Measurements from ENCODE around the gene OOSP4A. TPM values are rescaled to one million over a fixed set of nuclear protein-coding genes. Genes with fewer than 3 reads are reported as not detected.

OOSP4A gene
- total RNA-seq, 1 donor from 2014 or later, result not detected

DNA sequence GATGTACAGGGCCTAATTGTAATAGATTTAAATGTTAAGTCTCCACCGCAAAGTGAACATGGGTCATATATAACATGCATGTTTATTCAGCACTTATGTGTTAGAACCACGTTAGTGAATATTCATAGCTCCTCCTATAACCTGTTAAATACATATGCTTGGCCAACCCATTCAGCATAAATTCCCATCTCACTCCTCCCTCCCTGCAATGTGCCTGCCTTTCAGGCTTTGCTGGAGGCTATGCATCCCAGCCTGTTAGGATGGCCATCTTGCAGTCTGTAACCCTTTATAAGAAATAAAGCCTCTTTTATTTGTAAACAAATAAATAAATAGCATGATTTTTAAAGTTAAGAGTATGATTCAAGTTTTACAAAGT is 1.7 kb upstream of the OOSP4A start:
- Histone ChIP-seq H3K9me3 (no peaks in the 10 kb centered on the region), H3K4me3 (no peak overlapping the region), H3K27me3 (ENCODE audit: low read depth) (no peaks in the 10 kb centered on the region), H3K27ac (no peak overlapping the region), H3K4me1 (no peaks in the 10 kb centered on the region), H3K36me3 (no peaks in the 10 kb centered on the region)
- TF ChIP-seq, protein P1, sequence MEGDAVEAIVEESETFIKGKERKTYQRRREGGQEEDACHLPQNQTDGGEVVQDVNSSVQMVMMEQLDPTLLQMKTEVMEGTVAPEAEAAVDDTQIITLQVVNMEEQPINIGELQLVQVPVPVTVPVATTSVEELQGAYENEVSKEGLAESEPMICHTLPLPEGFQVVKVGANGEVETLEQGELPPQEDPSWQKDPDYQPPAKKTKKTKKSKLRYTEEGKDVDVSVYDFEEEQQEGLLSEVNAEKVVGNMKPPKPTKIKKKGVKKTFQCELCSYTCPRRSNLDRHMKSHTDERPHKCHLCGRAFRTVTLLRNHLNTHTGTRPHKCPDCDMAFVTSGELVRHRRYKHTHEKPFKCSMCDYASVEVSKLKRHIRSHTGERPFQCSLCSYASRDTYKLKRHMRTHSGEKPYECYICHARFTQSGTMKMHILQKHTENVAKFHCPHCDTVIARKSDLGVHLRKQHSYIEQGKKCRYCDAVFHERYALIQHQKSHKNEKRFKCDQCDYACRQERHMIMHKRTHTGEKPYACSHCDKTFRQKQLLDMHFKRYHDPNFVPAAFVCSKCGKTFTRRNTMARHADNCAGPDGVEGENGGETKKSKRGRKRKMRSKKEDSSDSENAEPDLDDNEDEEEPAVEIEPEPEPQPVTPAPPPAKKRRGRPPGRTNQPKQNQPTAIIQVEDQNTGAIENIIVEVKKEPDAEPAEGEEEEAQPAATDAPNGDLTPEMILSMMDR (IDR thresholded peaks at IDR 0.05), result no peak
- ATAC-seq (no peak), DNase-seq (no peak)
- intact Hi-C loops (cut with DNase I), result no loop called here

DNA sequence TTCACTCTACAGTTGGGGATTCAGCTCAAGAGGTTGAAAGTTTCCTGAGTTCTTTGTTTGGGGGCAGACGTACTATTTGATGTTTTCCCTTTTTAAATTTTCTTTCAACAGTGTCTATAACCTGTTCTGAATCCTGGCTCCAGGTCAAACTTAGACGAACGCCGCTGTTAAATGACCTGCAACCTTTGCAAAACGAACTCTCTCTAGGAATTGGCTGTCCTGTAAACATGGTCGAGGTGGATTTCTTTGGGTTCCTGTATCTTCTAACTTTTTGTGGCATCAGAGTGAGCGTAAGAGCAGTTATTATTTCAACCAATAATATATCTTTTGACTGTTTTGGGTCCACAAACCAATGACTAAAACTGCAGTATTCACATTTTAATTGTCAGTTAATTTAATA is 1.6 kb downstream of the OOSP4A start:
- DNase-seq, result no peak

DNA sequence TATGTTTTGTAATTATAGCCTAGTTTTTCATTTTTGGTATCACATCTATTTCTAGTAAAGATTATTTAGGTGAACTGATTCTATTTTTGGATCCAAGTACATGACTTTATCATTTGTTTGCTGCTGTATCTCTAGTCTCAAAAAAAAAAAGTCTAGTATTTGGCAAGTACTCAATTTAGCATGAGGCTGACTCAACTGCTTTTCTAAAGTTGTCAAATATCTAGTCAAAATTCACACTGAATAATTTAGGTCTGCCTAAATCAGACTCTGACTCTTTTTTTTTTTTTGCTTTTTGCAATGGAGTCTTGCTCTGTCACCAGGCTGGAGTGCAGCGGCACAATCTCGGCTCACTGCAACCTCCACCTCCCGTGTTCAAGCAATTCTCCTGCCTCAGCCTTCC is 2.4 kb downstream of the OOSP4A start:
- no peak for DNase-seq
- no peaks in the 10 kb centered on the region for H3K4me1 ChIP-seq
- H3K27me3 ChIP-seq (ENCODE audit: low read depth), result no peaks in the 10 kb centered on the region
- TF ChIP-seq, protein P1 (IDR thresholded peaks at IDR 0.05), result no peak
- no peaks in the 10 kb centered on the region for H3K36me3 ChIP-seq
- no peak overlapping the region for H3K4me3 ChIP-seq
- no peak for ATAC-seq
- H3K9me3 ChIP-seq, result no peaks in the 10 kb centered on the region
- intact Hi-C loops (cut with DNase I), result no loop called here
- H3K27ac ChIP-seq, result no peak overlapping the region

More for the DNA sequence above, 1.6 kb downstream of the OOSP4A start:
- intact Hi-C loops (cut with DNase I), result no loop called here
- H3K4me3 ChIP-seq, result no peak overlapping the region
- no peaks in the 10 kb centered on the region for H3K27me3 ChIP-seq (ENCODE audit: low read depth)
- ATAC-seq, result no peak
- TF ChIP-seq, protein P1 (IDR thresholded peaks at IDR 0.05), result no peak
- no peaks in the 10 kb centered on the region for H3K9me3 ChIP-seq
- no peaks in the 10 kb centered on the region for H3K4me1 ChIP-seq
- H3K27ac ChIP-seq, result no peak overlapping the region
- H3K36me3 ChIP-seq, result no peaks in the 10 kb centered on the region

DNA sequence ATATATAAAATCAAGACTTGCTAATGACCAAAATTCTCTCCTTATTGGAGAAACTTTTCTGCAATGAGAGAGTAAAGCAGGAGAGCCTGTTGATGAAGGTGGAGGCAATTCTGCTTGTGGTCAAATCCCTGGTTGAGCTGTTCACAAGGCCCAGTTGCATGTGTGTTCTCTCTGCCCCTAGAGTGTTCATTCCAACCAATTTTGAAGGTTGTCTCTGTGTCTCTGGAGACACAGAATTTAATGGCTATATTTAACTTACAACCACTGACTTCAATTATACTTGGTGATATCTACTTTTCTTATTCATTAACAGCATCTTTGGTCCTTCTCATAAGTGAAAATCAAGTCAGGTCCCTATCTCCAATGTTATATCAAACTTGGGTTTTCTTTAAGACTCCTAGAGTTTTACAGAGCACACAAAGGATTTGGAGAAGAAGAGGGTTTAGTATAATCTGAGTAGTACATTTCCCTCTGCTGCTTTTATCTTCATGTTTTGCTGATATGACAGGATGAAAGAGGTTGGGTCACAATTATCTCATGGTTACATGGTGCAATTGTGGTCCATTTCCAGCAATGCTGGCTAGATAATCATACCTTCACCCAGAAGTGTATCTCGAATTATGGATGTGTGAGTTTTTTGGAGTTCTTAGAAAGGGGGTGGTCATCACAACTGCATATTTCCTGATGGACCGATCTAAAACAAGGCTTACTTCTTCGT is 4.0 kb downstream of the OOSP4A start:
- Histone ChIP-seq H3K36me3 (no peaks in the 10 kb centered on the region), H3K4me1 (no peaks in the 10 kb centered on the region), H3K27me3 (ENCODE audit: low read depth) (no peaks in the 10 kb centered on the region), H3K4me3 (no peak overlapping the region), H3K27ac (no peak overlapping the region), H3K9me3 (no peaks in the 10 kb centered on the region)
- DNase-seq (no peak), ATAC-seq (no peak)
- TF ChIP-seq, protein P1 (IDR thresholded peaks at IDR 0.05), result no peak
- intact Hi-C loops (cut with DNase I), result no loop called here

DNA sequence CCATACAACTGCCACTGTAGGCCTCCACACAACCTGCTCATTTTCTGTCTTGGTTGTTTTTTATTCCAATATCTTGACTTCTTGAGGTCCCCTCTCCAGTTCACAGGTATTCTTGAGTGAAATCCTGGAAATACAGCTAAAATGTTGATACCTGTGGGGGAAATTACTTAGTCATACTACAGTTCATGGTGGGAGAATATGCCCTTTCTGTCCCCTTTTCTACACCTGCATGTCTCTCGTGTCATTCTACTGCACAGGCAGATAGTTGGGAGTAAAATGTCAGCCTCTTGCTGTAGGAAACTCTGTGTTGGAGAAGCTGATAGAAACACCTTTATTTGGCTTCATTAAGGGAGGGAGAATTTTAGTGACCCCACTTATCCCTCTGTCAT is 4.6 kb downstream of the OOSP4A start:
- intact Hi-C loops (cut with DNase I), result no loop called here
- TF ChIP-seq, protein P1 (IDR thresholded peaks at IDR 0.05), result no peak
- no peak overlapping the region for H3K27ac ChIP-seq
- DNase-seq (no peak), ATAC-seq (no peak)
- no peaks in the 10 kb centered on the region for H3K9me3 ChIP-seq
- H3K4me1 ChIP-seq, result no peaks in the 10 kb centered on the region
- no peaks in the 10 kb centered on the region for H3K36me3 ChIP-seq
- no peak overlapping the region for H3K4me3 ChIP-seq
- no peaks in the 10 kb centered on the region for H3K27me3 ChIP-seq (ENCODE audit: low read depth)
